GM19351 (cell line): ENCODE results near the gene PTTG1.
A peak's percentile ranks its signal among the peaks of the same experiment; 100 is the strongest.

ENCODE experiments used
- ATAC-seq: cut with Tn5 transposase; IDR thresholded peaks from one replicate; pipeline ENCODE4 v1.9.1; 2021; ENCODE audit warnings: mild to moderate bottlenecking, moderate library complexity; ENCODE audit not compliant: unreplicated experiment

Gene PTTG1

GRCh38 chr5:160452795-160453194 lies 31.1 kb downstream of the PTTG1 start:
- no peak for ATAC-seq

- no peak for ATAC-seq
Measured at GRCh38 chr5:160453751-160454150, 32.1 kb downstream of the PTTG1 start.

GRCh38 chr5:160455600-160455999 lies 33.9 kb downstream of the PTTG1 start:
- ATAC-seq = no peak

- ATAC-seq = no peak
Measured at GRCh38 chr5:160456480-160457177, 35.0 kb downstream of the PTTG1 start.

GRCh38 chr5:160457252-160457651 lies 35.6 kb downstream of the PTTG1 start:
- no peak for ATAC-seq

- ATAC-seq = peak; percentile 83
Measured at GRCh38 chr5:160458806-160459800, 37.4 kb downstream of the PTTG1 start.

GRCh38 chr5:160460377-160461049 lies 38.9 kb downstream of the PTTG1 start:
- ATAC-seq = no peak

- ATAC-seq = no peak
Measured at GRCh38 chr5:160461378-160461777, 39.7 kb downstream of the PTTG1 start.

- ATAC-seq = peak; percentile 23
Measured at GRCh38 chr5:160462167-160462566, 40.5 kb downstream of the PTTG1 start.

GRCh38 chr5:160463227-160463626 lies 41.6 kb downstream of the PTTG1 start:
- ATAC-seq = no peak

GRCh38 chr5:160463740-160464465 lies 42.2 kb downstream of the PTTG1 start:
- ATAC-seq = no peak

GRCh38 chr5:160464466-160464797 lies 42.8 kb downstream of the PTTG1 start:
- no peak for ATAC-seq

GRCh38 chr5:160466116-160466515 lies 44.5 kb downstream of the PTTG1 start:
- ATAC-seq = no peak

GRCh38 chr5:160466889-160467554 lies 45.4 kb downstream of the PTTG1 start:
- ATAC-seq = peak; percentile 4

- ATAC-seq = peak; percentile 85
Measured at GRCh38 chr5:160467555-160468362, 46.1 kb downstream of the PTTG1 start.

- no peak for ATAC-seq
Measured at GRCh38 chr5:160468363-160468975, 46.8 kb downstream of the PTTG1 start.

- no peak for ATAC-seq
Measured at GRCh38 chr5:160469156-160470144, 47.8 kb downstream of the PTTG1 start.
